Measurements from ENCODE around the gene RHEBL1. TPM values are rescaled to one million over a fixed set of nuclear protein-coding genes. Genes with fewer than 3 reads are reported as not detected.
A peak's percentile ranks its signal among the peaks of the same experiment; 100 is the strongest.

RHEBL1 gene
- total RNA-seq, 1 experiment from 2014 or later: 9.0 TPM

DNA sequence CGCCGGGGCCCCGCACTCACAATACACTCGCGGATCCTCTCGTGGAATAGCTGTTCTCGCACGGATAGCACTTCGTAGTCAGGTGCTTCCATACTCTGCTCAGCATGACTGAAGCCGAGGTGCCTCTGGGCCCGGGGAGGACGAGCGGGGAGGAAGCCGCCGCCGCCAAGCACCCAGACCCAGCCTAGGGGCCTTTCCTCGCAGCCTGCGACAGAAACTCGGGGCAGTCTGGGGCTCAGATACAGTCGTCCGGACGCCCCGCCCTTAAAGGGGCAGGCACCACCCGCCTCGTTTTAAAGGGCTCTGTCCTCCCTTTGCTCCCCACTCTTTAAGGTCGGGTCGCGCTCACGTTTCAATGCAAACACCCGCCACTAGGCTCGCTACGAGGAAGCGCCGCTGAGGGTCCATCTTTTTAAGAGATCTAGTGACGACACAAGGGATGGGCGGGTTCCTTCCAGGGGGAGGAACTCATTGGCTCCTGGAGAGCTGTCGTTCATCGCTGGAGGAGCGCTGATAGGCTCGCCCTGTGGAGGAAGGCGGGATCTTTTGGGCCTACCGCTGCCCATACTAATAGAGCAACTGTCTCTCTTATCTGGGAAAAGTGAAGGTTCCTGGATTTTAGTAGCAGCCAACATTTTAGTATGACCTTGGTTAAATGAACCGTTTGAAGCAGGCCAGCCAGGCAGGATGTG is 40.8 kb upstream of the RHEBL1 start, which contains the start of gene LMBR1L:
LMBR1L (minus strand) TSS at position 384 of the 692 bp plus-strand sequence; CDS start at position 92, 292 bp downstream.
- Mint-ChIP-seq H3K9me3 (peaks cover 11% of the 10 kb centered on the region), H3K4me3 (peak within 1 kb of the TSS; percentile 96)
- CTCF ChIA-PET: interaction anchor here (0.8 to 14.5 kb wide), 19 partner anchors 10 to 237 kb away, joined by 3 to 216 read pairs (median 7); partner anchors contain the start of genes DHH, RHEBL1 and TUBA1B
- TF ChIP-seq GABPB1 (CRISPR knock-in tag; IDR thresholded peaks at IDR 0.05): peak; percentile 23; the same call in 1 of the 2 replicates
- TF ChIP-seq RORB (CRISPR knock-in tag; IDR thresholded peaks at IDR 0.05): no peak
- TF ChIP-seq, protein P1, sequence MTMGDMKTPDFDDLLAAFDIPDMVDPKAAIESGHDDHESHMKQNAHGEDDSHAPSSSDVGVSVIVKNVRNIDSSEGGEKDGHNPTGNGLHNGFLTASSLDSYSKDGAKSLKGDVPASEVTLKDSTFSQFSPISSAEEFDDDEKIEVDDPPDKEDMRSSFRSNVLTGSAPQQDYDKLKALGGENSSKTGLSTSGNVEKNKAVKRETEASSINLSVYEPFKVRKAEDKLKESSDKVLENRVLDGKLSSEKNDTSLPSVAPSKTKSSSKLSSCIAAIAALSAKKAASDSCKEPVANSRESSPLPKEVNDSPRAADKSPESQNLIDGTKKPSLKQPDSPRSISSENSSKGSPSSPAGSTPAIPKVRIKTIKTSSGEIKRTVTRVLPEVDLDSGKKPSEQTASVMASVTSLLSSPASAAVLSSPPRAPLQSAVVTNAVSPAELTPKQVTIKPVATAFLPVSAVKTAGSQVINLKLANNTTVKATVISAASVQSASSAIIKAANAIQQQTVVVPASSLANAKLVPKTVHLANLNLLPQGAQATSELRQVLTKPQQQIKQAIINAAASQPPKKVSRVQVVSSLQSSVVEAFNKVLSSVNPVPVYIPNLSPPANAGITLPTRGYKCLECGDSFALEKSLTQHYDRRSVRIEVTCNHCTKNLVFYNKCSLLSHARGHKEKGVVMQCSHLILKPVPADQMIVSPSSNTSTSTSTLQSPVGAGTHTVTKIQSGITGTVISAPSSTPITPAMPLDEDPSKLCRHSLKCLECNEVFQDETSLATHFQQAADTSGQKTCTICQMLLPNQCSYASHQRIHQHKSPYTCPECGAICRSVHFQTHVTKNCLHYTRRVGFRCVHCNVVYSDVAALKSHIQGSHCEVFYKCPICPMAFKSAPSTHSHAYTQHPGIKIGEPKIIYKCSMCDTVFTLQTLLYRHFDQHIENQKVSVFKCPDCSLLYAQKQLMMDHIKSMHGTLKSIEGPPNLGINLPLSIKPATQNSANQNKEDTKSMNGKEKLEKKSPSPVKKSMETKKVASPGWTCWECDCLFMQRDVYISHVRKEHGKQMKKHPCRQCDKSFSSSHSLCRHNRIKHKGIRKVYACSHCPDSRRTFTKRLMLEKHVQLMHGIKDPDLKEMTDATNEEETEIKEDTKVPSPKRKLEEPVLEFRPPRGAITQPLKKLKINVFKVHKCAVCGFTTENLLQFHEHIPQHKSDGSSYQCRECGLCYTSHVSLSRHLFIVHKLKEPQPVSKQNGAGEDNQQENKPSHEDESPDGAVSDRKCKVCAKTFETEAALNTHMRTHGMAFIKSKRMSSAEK (CRISPR knock-in tag; IDR thresholded peaks at IDR 0.05; ENCODE audit: borderline replicate concordance): no peak
- TF ChIP-seq NFYB (CRISPR knock-in tag; conservative IDR thresholded peaks at IDR 0.05; ENCODE audit: low read depth): peak; percentile 85
- TF ChIP-seq GTF2I (CRISPR knock-in tag; conservative IDR thresholded peaks at IDR 0.05): no peak
- no peak for TF ChIP-seq HMGA2 (CRISPR knock-in tag; IDR thresholded peaks at IDR 0.05)
- no peak for TF ChIP-seq NFATC4 (CRISPR knock-in tag; IDR thresholded peaks at IDR 0.05)
- TF ChIP-seq ZNF317 (CRISPR knock-in tag; IDR thresholded peaks at IDR 0.05; ENCODE audit: borderline replicate concordance, low read depth): no peak
- TF ChIP-seq ELF4 (CRISPR knock-in tag; IDR thresholded peaks at IDR 0.05; ENCODE audit: low read depth): no peak
- TF ChIP-seq, protein P2, sequence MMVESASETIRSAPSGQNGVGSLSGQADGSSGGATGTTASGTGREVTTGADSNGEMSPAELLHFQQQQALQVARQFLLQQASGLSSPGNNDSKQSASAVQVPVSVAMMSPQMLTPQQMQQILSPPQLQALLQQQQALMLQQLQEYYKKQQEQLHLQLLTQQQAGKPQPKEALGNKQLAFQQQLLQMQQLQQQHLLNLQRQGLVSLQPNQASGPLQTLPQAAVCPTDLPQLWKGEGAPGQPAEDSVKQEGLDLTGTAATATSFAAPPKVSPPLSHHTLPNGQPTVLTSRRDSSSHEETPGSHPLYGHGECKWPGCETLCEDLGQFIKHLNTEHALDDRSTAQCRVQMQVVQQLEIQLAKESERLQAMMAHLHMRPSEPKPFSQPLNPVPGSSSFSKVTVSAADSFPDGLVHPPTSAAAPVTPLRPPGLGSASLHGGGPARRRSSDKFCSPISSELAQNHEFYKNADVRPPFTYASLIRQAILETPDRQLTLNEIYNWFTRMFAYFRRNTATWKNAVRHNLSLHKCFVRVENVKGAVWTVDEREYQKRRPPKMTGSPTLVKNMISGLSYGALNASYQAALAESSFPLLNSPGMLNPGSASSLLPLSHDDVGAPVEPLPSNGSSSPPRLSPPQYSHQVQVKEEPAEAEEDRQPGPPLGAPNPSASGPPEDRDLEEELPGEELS (CRISPR knock-in tag; IDR thresholded peaks at IDR 0.05): peak; percentile 55; the same call in 1 of the 2 replicates
- TF ChIP-seq, protein P3, sequence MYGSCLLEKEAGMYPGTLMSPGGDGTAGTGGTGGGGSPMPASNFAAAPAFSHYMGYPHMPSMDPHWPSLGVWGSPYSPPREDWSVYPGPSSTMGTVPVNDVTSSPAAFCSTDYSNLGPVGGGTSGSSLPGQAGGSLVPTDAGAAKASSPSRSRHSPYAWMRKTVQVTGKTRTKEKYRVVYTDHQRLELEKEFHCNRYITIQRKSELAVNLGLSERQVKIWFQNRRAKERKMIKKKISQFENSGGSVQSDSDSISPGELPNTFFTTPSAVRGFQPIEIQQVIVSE (CRISPR knock-in tag; IDR thresholded peaks at IDR 0.05; ENCODE audit: borderline replicate concordance): no peak
- no peak for TF ChIP-seq ZNF423 (CRISPR knock-in tag; IDR thresholded peaks at IDR 0.05)
- TF ChIP-seq, protein P4, sequence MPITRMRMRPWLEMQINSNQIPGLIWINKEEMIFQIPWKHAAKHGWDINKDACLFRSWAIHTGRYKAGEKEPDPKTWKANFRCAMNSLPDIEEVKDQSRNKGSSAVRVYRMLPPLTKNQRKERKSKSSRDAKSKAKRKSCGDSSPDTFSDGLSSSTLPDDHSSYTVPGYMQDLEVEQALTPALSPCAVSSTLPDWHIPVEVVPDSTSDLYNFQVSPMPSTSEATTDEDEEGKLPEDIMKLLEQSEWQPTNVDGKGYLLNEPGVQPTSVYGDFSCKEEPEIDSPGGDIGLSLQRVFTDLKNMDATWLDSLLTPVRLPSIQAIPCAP (CRISPR knock-in tag; IDR thresholded peaks at IDR 0.05): no peak
- TF ChIP-seq, protein P5, sequence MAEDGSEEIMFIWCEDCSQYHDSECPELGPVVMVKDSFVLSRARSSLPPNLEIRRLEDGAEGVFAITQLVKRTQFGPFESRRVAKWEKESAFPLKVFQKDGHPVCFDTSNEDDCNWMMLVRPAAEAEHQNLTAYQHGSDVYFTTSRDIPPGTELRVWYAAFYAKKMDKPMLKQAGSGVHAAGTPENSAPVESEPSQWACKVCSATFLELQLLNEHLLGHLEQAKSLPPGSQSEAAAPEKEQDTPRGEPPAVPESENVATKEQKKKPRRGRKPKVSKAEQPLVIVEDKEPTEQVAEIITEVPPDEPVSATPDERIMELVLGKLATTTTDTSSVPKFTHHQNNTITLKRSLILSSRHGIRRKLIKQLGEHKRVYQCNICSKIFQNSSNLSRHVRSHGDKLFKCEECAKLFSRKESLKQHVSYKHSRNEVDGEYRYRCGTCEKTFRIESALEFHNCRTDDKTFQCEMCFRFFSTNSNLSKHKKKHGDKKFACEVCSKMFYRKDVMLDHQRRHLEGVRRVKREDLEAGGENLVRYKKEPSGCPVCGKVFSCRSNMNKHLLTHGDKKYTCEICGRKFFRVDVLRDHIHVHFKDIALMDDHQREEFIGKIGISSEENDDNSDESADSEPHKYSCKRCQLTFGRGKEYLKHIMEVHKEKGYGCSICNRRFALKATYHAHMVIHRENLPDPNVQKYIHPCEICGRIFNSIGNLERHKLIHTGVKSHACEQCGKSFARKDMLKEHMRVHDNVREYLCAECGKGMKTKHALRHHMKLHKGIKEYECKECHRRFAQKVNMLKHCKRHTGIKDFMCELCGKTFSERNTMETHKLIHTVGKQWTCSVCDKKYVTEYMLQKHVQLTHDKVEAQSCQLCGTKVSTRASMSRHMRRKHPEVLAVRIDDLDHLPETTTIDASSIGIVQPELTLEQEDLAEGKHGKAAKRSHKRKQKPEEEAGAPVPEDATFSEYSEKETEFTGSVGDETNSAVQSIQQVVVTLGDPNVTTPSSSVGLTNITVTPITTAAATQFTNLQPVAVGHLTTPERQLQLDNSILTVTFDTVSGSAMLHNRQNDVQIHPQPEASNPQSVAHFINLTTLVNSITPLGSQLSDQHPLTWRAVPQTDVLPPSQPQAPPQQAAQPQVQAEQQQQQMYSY (CRISPR knock-in tag; IDR thresholded peaks at IDR 0.05): no peak
- no peak for TF ChIP-seq PRRX2 (CRISPR knock-in tag; IDR thresholded peaks at IDR 0.05)
- TF ChIP-seq MYBL2 (CRISPR knock-in tag; IDR thresholded peaks at IDR 0.05): 0 out of 2 replicates have a peak, but pooled peaks have one; percentile 22
- peak; percentile 23; the same call in 1 of the 2 replicates for TF ChIP-seq FOXK1 (CRISPR knock-in tag; IDR thresholded peaks at IDR 0.05)
- TF ChIP-seq NR2C2 (CRISPR knock-in tag; IDR thresholded peaks at IDR 0.05): no peak
- TF ChIP-seq ZNF232 (CRISPR knock-in tag; IDR thresholded peaks at IDR 0.05): no peak
- TF ChIP-seq, protein P6, sequence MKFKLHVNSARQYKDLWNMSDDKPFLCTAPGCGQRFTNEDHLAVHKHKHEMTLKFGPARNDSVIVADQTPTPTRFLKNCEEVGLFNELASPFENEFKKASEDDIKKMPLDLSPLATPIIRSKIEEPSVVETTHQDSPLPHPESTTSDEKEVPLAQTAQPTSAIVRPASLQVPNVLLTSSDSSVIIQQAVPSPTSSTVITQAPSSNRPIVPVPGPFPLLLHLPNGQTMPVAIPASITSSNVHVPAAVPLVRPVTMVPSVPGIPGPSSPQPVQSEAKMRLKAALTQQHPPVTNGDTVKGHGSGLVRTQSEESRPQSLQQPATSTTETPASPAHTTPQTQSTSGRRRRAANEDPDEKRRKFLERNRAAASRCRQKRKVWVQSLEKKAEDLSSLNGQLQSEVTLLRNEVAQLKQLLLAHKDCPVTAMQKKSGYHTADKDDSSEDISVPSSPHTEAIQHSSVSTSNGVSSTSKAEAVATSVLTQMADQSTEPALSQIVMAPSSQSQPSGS (CRISPR knock-in tag; IDR thresholded peaks at IDR 0.05; ENCODE audit: borderline replicate concordance, low read depth): no peak
- no peak for TF ChIP-seq SMAD3 (CRISPR knock-in tag; IDR thresholded peaks at IDR 0.05; ENCODE audit: borderline replicate concordance)
- no peak for TF ChIP-seq TP53 (CRISPR knock-in tag; IDR thresholded peaks at IDR 0.05)
- TF ChIP-seq, protein P7, sequence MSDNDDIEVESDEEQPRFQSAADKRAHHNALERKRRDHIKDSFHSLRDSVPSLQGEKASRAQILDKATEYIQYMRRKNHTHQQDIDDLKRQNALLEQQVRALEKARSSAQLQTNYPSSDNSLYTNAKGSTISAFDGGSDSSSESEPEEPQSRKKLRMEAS (CRISPR knock-in tag; IDR thresholded peaks at IDR 0.05): peak; percentile 53
- TF ChIP-seq SP1 (CRISPR knock-in tag; conservative IDR thresholded peaks at IDR 0.05): peak; percentile 72
- no peak for TF ChIP-seq SMAD4 (CRISPR knock-in tag; IDR thresholded peaks at IDR 0.05)

More for the DNA sequence above, 40.8 kb upstream of the RHEBL1 start, which contains the start of gene LMBR1L:
- H3K4me1 Mint-ChIP-seq: peaks cover 29% of the 10 kb centered on the region
- peak within 1 kb of the TSS; percentile 98 for H3K27ac Mint-ChIP-seq
- POLR2A ChIA-PET: interaction anchor here (1.0 to 1.9 kb wide), 4 partner anchors 10 to 78 kb away, joined by 3 to 8 read pairs (median 4); partner anchors contain the start of genes RHEBL1 and TUBA1A
- peak; percentile 96 for ATAC-seq
- peak; percentile 97 for DNase-seq (ENCODE audit: low spot score)
- H3K36me3 Mint-ChIP-seq: peaks cover 7% of the 10 kb centered on the region; the same call in 1 of the 2 replicates
- H3K27me3 Mint-ChIP-seq (ENCODE audit: low read depth): peaks cover 4% of the 10 kb centered on the region
